ENCODE data around the gene MYBPC2.

Gene MYBPC2

GRCh38 chr19:50497022-50497405, 64.3 kb downstream of the MYBPC2 start (continued):
- TF ChIP-seq GLIS3 (CRISPR knock-in tag; IDR thresholded peaks at IDR 0.05) (no peak), PPARA (CRISPR knock-in tag; IDR thresholded peaks at IDR 0.05; ENCODE audit: borderline replicate concordance) (no peak), CSDC2 (CRISPR knock-in tag; IDR thresholded peaks at IDR 0.05) (no peak), TCF4 (CRISPR knock-in tag; IDR thresholded peaks at IDR 0.05; ENCODE audit: borderline replicate concordance) (no peak), TOX (CRISPR knock-in tag; IDR thresholded peaks at IDR 0.05; ENCODE audit: borderline replicate concordance) (no peak), RARB (CRISPR knock-in tag; IDR thresholded peaks at IDR 0.05) (no peak), ZC3H10 (CRISPR knock-in tag; IDR thresholded peaks at IDR 0.05) (no peak)
- TF ChIP-seq, protein P1, sequence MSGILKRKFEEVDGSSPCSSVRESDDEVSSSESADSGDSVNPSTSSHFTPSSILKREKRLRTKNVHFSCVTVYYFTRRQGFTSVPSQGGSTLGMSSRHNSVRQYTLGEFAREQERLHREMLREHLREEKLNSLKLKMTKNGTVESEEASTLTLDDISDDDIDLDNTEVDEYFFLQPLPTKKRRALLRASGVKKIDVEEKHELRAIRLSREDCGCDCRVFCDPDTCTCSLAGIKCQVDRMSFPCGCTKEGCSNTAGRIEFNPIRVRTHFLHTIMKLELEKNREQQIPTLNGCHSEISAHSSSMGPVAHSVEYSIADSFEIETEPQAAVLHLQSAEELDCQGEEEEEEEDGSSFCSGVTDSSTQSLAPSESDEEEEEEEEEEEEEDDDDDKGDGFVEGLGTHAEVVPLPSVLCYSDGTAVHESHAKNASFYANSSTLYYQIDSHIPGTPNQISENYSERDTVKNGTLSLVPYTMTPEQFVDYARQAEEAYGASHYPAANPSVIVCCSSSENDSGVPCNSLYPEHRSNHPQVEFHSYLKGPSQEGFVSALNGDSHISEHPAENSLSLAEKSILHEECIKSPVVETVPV (CRISPR knock-in tag; IDR thresholded peaks at IDR 0.05): no peak

DNA sequence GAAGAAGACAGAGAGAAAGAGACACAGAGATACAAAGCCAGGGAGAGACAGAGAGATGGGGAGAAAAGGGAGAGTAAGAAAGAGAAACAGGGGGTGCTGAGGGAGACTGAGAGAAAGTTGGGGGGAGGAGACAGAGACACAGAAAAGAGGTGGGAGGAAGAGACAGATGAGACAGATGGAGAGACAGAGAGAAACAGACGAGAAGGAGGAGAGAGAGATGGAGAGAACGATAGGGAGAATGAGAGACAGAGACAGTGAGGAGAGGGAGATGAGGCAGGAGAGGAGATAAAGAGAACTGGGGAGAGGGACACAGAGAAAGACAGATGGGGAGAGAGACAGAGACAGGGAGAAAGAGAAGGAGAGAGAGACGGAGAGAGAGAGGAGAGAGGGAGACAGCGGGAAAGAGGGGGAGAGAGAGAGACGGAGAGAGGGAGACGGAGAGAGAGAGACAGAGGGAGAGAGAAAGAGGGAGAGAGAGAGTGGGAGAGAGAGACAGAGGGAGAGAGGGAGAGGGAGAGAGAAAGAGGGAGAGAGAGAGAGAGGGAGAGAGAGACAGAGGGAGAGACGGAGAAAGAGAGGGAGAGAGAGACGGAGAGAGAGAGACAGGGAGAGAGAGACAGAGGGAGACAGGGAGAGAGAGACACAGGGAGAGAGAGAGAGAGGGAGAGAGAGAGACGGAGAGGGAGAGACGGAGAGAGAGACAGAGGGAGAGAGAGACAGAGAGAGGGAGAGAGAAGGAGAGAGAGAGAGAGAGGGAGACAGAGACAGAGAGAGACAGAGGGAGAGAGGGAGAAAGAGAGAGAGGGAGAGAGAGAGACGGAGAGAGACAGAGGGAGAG, 65.7 kb downstream of the MYBPC2 start:
- TF ChIP-seq PPARA (CRISPR knock-in tag; IDR thresholded peaks at IDR 0.05; ENCODE audit: borderline replicate concordance) (no peak), RARB (CRISPR knock-in tag; IDR thresholded peaks at IDR 0.05) (no peak), ZFP30 (CRISPR knock-in tag; IDR thresholded peaks at IDR 0.05) (no peak), ZNF565 (CRISPR knock-in tag; conservative IDR thresholded peaks at IDR 0.05; ENCODE audit: low read depth) (no peak), ARNTL (CRISPR knock-in tag; IDR thresholded peaks at IDR 0.05; ENCODE audit: borderline replicate concordance, low read depth) (no peak), TSHZ2 (CRISPR knock-in tag; IDR thresholded peaks at IDR 0.05) (no peak), CSDC2 (CRISPR knock-in tag; IDR thresholded peaks at IDR 0.05) (no peak), ESRRG (CRISPR knock-in tag; IDR thresholded peaks at IDR 0.05) (no peak)
- TF ChIP-seq, protein P2, sequence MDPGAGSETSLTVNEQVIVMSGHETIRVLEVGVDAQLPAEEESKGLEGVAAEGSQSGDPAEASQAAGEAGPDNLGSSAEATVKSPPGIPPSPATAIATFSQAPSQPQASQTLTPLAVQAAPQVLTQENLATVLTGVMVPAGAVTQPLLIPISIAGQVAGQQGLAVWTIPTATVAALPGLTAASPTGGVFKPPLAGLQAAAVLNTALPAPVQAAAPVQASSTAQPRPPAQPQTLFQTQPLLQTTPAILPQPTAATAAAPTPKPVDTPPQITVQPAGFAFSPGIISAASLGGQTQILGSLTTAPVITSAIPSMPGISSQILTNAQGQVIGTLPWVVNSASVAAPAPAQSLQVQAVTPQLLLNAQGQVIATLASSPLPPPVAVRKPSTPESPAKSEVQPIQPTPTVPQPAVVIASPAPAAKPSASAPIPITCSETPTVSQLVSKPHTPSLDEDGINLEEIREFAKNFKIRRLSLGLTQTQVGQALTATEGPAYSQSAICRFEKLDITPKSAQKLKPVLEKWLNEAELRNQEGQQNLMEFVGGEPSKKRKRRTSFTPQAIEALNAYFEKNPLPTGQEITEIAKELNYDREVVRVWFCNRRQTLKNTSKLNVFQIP (CRISPR knock-in tag; IDR thresholded peaks at IDR 0.05; ENCODE audit: borderline replicate concordance, low read depth): no peak
- ATAC-seq: no peak

DNA sequence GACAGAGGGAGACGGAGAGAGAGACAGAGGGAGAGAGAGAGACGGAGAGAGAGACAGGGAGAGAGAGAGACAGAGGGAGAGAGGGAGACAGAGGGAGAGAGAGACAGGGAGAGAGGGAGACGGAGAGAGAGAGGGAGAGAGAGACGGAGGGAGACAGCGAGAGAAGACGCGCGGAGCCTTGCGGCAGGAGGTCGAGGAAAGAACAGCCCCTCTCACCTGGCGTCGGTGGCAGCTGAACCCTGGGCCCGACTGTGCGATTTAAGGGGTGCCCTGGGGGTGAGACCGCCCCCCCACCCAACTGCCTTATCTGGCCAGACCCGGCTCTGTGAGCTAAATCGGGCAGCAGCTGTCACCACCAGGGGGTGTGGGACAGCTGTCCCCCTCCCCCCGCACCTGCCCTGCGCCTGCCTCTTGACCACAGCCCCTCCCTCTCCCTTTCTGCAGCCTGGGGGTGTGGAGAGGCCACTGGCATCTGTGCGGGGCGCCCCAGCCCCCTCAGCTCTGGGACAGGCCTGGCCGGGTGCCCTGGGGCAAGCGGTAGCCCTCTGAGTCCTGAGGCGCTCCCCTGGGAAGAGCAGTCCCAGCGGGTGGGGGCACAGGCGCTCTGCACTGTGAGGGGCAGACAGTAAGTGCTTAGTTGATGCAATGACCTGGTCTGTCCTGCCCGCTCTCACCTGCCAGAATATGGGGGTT, 67.5 kb downstream of the MYBPC2 start:
- TF ChIP-seq CREB5 (CRISPR knock-in tag; IDR thresholded peaks at IDR 0.05; ENCODE audit: low read depth) (no peak), ZC3H10 (CRISPR knock-in tag; IDR thresholded peaks at IDR 0.05) (no peak), RARB (CRISPR knock-in tag; IDR thresholded peaks at IDR 0.05) (no peak), TCF4 (CRISPR knock-in tag; IDR thresholded peaks at IDR 0.05; ENCODE audit: borderline replicate concordance) (no peak), GLIS3 (CRISPR knock-in tag; IDR thresholded peaks at IDR 0.05) (no peak), ZNF565 (CRISPR knock-in tag; conservative IDR thresholded peaks at IDR 0.05; ENCODE audit: low read depth) (no peak), OSR1 (CRISPR knock-in tag; IDR thresholded peaks at IDR 0.05) (no peak), ISL1 (CRISPR knock-in tag; IDR thresholded peaks at IDR 0.05) (no peak)
- TF ChIP-seq, protein P2 (CRISPR knock-in tag; IDR thresholded peaks at IDR 0.05; ENCODE audit: borderline replicate concordance, low read depth): no peak
- ATAC-seq: peak; percentile 47

Data from SK-N-SH treated with all-trans-retinoic acid at 6 μM for 48 hours (cell line).